ENCODE measurements around the gene TTLL5. TPM values are rescaled to one million over a fixed set of nuclear protein-coding genes. Genes with fewer than 3 reads are reported as not detected.
A peak's percentile ranks its signal among the peaks of the same experiment; 100 is the strongest.

The TTLL5 gene
- total and polyA plus RNA-seq, 2 of the 13 experiments (the other 11 are each of a cell fraction or from before 2014, with no cell fraction given) = 11.8 to 18.8 TPM

DNA sequence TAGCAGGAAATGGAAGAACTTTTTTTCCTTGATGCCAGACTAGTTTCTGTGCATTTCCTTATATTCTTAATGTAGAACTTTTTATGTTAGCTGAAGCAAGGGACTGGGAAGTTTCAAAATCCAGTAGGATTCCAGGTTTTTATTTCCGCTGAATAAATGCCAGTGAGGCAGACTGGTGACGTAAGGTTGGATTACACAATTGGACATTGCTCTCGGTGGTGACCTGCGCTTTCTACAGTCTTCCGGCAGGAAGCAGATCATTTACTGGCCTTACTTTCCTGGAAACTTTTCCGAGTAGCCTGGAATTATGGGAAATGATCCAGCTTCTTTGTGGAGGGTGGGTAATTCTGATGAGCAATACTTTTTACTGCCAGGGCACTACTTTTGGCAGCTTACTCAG is 328.1 kb downstream of the TTLL5 start (continued):
- TF ChIP-seq, protein P1, sequence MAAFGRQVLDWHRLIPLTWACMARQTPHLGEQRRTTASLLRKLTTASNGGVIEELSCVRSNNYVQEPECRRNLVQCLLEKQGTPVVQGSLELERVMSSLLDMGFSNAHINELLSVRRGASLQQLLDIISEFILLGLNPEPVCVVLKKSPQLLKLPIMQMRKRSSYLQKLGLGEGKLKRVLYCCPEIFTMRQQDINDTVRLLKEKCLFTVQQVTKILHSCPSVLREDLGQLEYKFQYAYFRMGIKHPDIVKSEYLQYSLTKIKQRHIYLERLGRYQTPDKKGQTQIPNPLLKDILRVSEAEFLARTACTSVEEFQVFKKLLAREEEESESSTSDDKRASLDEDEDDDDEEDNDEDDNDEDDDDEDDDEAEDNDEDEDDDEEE (CRISPR knock-in tag; IDR thresholded peaks at IDR 0.05) = no peak
- TF ChIP-seq, protein P2, sequence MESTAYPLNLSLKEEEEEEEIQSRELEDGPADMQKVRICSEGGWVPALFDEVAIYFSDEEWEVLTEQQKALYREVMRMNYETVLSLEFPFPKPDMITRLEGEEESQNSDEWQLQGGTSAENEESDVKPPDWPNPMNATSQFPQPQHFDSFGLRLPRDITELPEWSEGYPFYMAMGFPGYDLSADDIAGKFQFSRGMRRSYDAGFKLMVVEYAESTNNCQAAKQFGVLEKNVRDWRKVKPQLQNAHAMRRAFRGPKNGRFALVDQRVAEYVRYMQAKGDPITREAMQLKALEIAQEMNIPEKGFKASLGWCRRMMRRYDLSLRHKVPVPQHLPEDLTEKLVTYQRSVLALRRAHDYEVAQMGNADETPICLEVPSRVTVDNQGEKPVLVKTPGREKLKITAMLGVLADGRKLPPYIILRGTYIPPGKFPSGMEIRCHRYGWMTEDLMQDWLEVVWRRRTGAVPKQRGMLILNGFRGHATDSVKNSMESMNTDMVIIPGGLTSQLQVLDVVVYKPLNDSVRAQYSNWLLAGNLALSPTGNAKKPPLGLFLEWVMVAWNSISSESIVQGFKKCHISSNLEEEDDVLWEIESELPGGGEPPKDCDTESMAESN (CRISPR knock-in tag; conservative IDR thresholded peaks at IDR 0.05) = no peak
- peak; percentile 98 for TF ChIP-seq ELF3 (CRISPR knock-in tag; IDR thresholded peaks at IDR 0.05)
- peak; percentile 81 for TF ChIP-seq JUN (CRISPR knock-in tag; IDR thresholded peaks at IDR 0.05)
- no peak for TF ChIP-seq REL (CRISPR knock-in tag; conservative IDR thresholded peaks at IDR 0.05)
- TF ChIP-seq, protein P3, sequence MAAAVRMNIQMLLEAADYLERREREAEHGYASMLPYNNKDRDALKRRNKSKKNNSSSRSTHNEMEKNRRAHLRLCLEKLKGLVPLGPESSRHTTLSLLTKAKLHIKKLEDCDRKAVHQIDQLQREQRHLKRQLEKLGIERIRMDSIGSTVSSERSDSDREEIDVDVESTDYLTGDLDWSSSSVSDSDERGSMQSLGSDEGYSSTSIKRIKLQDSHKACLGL (CRISPR knock-in tag; IDR thresholded peaks at IDR 0.05) = no peak
- peak; percentile 25; the same call in 1 of the 2 replicates for TF ChIP-seq SALL1 (CRISPR knock-in tag; IDR thresholded peaks at IDR 0.05)
- TF ChIP-seq, protein P4, sequence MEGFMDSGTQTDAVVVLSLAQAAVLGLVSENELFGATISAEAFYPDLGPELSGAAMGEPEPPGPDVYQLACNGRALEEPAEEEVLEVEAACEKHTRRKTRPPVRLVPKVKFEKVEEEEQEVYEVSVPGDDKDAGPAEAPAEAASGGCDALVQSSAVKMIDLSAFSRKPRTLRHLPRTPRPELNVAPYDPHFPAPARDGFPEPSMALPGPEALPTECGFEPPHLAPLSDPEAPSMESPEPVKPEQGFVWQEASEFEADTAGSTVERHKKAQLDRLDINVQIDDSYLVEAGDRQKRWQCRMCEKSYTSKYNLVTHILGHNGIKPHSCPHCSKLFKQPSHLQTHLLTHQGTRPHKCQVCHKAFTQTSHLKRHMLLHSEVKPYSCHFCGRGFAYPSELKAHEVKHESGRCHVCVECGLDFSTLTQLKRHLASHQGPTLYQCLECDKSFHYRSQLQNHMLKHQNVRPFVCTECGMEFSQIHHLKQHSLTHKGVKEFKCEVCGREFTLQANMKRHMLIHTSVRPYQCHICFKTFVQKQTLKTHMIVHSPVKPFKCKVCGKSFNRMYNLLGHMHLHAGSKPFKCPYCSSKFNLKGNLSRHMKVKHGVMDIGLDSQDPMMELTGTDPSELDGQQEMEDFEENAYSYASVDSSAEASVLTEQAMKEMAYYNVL (CRISPR knock-in tag; IDR thresholded peaks at IDR 0.05; ENCODE audit: borderline replicate concordance) = no peak
- TF ChIP-seq, protein P5, sequence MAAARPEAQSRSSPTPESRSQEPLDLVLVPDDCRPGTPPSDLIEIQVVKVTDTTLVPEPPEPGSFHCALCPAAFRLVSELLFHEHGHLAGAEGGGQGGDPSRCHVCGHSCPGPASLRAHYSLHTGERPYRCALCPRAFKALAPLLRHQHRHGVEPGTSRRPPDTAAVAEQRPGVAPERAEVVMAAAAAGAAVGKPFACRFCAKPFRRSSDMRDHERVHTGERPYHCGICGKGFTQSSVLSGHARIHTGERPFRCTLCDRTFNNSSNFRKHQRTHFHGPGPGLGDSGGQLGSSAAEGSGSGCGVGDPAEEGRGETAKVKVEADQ (CRISPR knock-in tag; IDR thresholded peaks at IDR 0.05; ENCODE audit: borderline replicate concordance) = no peak
- no peak for TF ChIP-seq ZNF546 (CRISPR knock-in tag; conservative IDR thresholded peaks at IDR 0.05)
- peak; percentile 68; the same call in 1 of the 2 replicates for TF ChIP-seq HMG20A (CRISPR knock-in tag; IDR thresholded peaks at IDR 0.05; ENCODE audit: borderline replicate concordance)
- TF ChIP-seq CHD4 (IDR thresholded peaks at IDR 0.05; ENCODE audit: borderline replicate concordance, low read length) = no peak
- TF ChIP-seq, protein P6, sequence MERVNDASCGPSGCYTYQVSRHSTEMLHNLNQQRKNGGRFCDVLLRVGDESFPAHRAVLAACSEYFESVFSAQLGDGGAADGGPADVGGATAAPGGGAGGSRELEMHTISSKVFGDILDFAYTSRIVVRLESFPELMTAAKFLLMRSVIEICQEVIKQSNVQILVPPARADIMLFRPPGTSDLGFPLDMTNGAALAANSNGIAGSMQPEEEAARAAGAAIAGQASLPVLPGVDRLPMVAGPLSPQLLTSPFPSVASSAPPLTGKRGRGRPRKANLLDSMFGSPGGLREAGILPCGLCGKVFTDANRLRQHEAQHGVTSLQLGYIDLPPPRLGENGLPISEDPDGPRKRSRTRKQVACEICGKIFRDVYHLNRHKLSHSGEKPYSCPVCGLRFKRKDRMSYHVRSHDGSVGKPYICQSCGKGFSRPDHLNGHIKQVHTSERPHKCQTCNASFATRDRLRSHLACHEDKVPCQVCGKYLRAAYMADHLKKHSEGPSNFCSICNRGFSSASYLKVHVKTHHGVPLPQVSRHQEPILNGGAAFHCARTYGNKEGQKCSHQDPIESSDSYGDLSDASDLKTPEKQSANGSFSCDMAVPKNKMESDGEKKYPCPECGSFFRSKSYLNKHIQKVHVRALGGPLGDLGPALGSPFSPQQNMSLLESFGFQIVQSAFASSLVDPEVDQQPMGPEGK (CRISPR knock-in tag; IDR thresholded peaks at IDR 0.05) = no peak
- peak; percentile 71 for TF ChIP-seq GABPB1 (CRISPR knock-in tag; IDR thresholded peaks at IDR 0.05)
- TF ChIP-seq ZNF207 (IDR thresholded peaks at IDR 0.05; ENCODE audit: borderline replicate concordance) = no peak
- TF ChIP-seq TP53 (CRISPR knock-in tag; conservative IDR thresholded peaks at IDR 0.05) = no peak
- TF ChIP-seq ZFP90 (CRISPR knock-in tag; IDR thresholded peaks at IDR 0.05; ENCODE audit: borderline replicate concordance) = no peak
- TF ChIP-seq FOXO1 (CRISPR knock-in tag; IDR thresholded peaks at IDR 0.05) = peak; percentile 32; the same call in 1 of the 2 replicates
- TF ChIP-seq, protein P7, sequence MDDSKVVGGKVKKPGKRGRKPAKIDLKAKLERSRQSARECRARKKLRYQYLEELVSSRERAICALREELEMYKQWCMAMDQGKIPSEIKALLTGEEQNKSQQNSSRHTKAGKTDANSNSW (CRISPR knock-in tag; IDR thresholded peaks at IDR 0.05; ENCODE audit: borderline replicate concordance) = no peak
- no peak for TF ChIP-seq EZH2 (conservative IDR thresholded peaks at IDR 0.05; ENCODE audit: low read depth, low read length)
